ENCODE data around the gene JADE3. TPM values are rescaled to one million over a fixed set of nuclear protein-coding genes. Genes with fewer than 3 reads are reported as not detected.

JADE3 gene
- total and polyA plus RNA-seq, 4 donors = 2.3 to 6.1 (median 4.1) TPM

- 85 to 88% methylated on average over 2 of the region's 2 CpGs for WGBS, 2 donors
- Histone ChIP-seq H3K9me3 (ENCODE audit: control insufficient read depth, low read length) (no peaks in the 10 kb centered on the region), H3K4me1 (ENCODE audit: control insufficient read depth in 1 of 2, insufficient read depth in 2 of 2, low read length in 2 of 2) (no peaks in the 10 kb centered on the region), H3K36me3 (ENCODE audit: control insufficient read depth in 1 of 2, insufficient read depth in 2 of 2, low read length in 1 of 2) (no peaks in the 10 kb centered on the region), H3K27ac (ENCODE audit: low read depth in 1 of 2, low read length in 2 of 2) (no peak overlapping the region), H3K4me3 (ENCODE audit: low read length in 2 of 2) (no peak overlapping the region), H3K27me3 (ENCODE audit: control insufficient read depth in 1 of 2, insufficient read depth in 2 of 2, low read length in 1 of 2) (no peaks in the 10 kb centered on the region)
- ATAC-seq (ENCODE audit: low FRiP score) = no peak
- intact Hi-C loops (cut with DNase I) = no loop called here
- no peak for DNase-seq
These were observed 186.3 kb downstream of the JADE3 start for GRCh38 chrX:47098338-47099094.

DNA sequence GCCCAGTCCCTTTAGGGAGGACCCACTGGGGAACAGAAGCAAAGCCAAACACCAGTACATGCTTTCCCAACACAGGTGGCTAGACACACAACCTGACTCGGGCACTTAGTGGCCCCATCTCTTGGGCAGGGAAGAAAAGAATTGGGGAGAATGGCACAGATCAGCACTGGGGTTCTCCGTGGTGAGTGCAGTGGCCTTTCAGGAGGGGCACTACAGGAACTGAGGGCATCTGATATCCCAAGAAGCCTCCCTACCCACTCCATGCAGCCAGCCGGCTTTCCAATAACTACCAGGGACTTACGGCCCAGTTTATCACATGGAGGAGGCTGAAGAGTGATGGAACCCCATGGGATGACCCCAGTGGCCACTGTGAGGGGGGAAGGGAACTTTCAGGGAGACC is 189.0 kb downstream of the JADE3 start:
- no peaks in the 10 kb centered on the region for H3K27me3 ChIP-seq (ENCODE audit: control insufficient read depth in 1 of 2, insufficient read depth in 2 of 2, low read length in 1 of 2)
- H3K4me1 ChIP-seq (ENCODE audit: control insufficient read depth in 1 of 2, insufficient read depth in 2 of 2, low read length in 2 of 2) = no peaks in the 10 kb centered on the region
- no peak for ATAC-seq (ENCODE audit: low FRiP score)
- no peaks in the 10 kb centered on the region for H3K9me3 ChIP-seq (ENCODE audit: control insufficient read depth, low read length)
- H3K36me3 ChIP-seq (ENCODE audit: control insufficient read depth in 1 of 2, insufficient read depth in 2 of 2, low read length in 1 of 2) = no peaks in the 10 kb centered on the region
- DNase-seq = no peak
- no peak overlapping the region for H3K27ac ChIP-seq (ENCODE audit: low read depth in 1 of 2, low read length in 2 of 2)
- no peak overlapping the region for H3K4me3 ChIP-seq (ENCODE audit: low read length in 2 of 2)
- intact Hi-C loops (cut with DNase I) = no loop called here
- WGBS, 2 donors = 70 to 83% methylated on average over 4 of the region's 4 CpGs

Other genes with a start within 250 kb of the JADE3 start
- 1 to 10 TPM; 2.5 to 3.0 TPM for gene SLC9A7, start 153.3 kb upstream of the JADE3 start, total RNA-seq
- gene SLC9A7, start 153.3 kb upstream of the JADE3 start, polyA plus RNA-seq = under 1 TPM; 0.33 to 0.38 TPM
- 10 to 100 TPM in 1 of 2 donors, 1 to 10 TPM in 1; 9.3 to 11.0 TPM for gene RP2, start 75.4 kb upstream of the JADE3 start, total RNA-seq
- gene RP2, start 75.4 kb upstream of the JADE3 start, polyA plus RNA-seq = 10 to 100 TPM in 1 of 2 donors, 1 to 10 TPM in 1; 7.0 to 10.8 TPM
- 10 to 100 TPM; 10.3 to 20.2 TPM for gene RGN, start 166.0 kb downstream of the JADE3 start, total RNA-seq
- gene RGN, start 166.0 kb downstream of the JADE3 start, polyA plus RNA-seq = 10 to 100 TPM; 39.6 to 56.9 TPM
- 10 to 100 TPM; 33.7 to 40.3 TPM for gene NDUFB11, start 232.3 kb downstream of the JADE3 start, total RNA-seq
- gene NDUFB11, start 232.3 kb downstream of the JADE3 start, polyA plus RNA-seq = 10 to 100 TPM; 65.7 to 69.5 TPM
- gene RBM10, start 232.8 kb downstream of the JADE3 start, total RNA-seq = 10 to 100 TPM; 23.0 to 25.7 TPM
- 10 to 100 TPM in 1 of 2 donors, 1 to 10 TPM in 1; 8.4 to 46.8 TPM for gene RBM10, start 232.8 kb downstream of the JADE3 start, polyA plus RNA-seq

Measured in aorta (tissue), 5 donors.